ENCODE data around the gene FAM120A. TPM values are rescaled to one million over a fixed set of nuclear protein-coding genes. Genes with fewer than 3 reads are reported as not detected.
A peak's percentile ranks its signal among the peaks of the same experiment; 100 is the strongest.

FAM120A gene
- total and polyA plus RNA-seq, 2 of the 13 experiments (the other 11 are each of a cell fraction or from before 2014, with no cell fraction given) = 41.3 to 44.4 TPM

GRCh38 chr9:93453047-93453914, 1.8 kb downstream of the FAM120A start, which contains the start of gene FAM120AOS (continued):
- TF ChIP-seq YEATS2 (CRISPR knock-in tag; IDR thresholded peaks at IDR 0.05; ENCODE audit: borderline replicate concordance) = peak; percentile 47; the same call in 1 of the 2 replicates
- TF ChIP-seq JUN (CRISPR knock-in tag; IDR thresholded peaks at IDR 0.05) = 0 out of 2 replicates have a peak, but pooled peaks have one; percentile 15
- peak; percentile 54; the same call in 1 of the 2 replicates for TF ChIP-seq MAX (IDR thresholded peaks at IDR 0.05)
- no peak for TF ChIP-seq TRAFD1 (CRISPR knock-in tag; IDR thresholded peaks at IDR 0.05; ENCODE audit: borderline replicate concordance)
- peak; percentile 30 for TF ChIP-seq ZNF781 (CRISPR knock-in tag; IDR thresholded peaks at IDR 0.05; ENCODE audit: borderline replicate concordance, not compliant biosample characterization)
- no peak for TF ChIP-seq ZIK1 (CRISPR knock-in tag; IDR thresholded peaks at IDR 0.05; ENCODE audit: borderline replicate concordance, low read depth)
- peak; percentile 11; the same call in 1 of the 2 replicates for TF ChIP-seq POGZ (CRISPR knock-in tag; IDR thresholded peaks at IDR 0.05)
- TF ChIP-seq NFYC (CRISPR knock-in tag; IDR thresholded peaks at IDR 0.05) = peak; percentile 95
- peak; percentile 64 for TF ChIP-seq POLR2G (IDR thresholded peaks at IDR 0.05; ENCODE audit: low read depth, low read length)
- TF ChIP-seq GATAD1 (CRISPR knock-in tag; IDR thresholded peaks at IDR 0.05) = peak; percentile 77
- TF ChIP-seq U2AF1 (optimal IDR thresholded peaks at IDR 0.05; ENCODE audit: low read depth, low read length) = no peak
- peak; percentile 21 for TF ChIP-seq ZFX (CRISPR knock-in tag; IDR thresholded peaks at IDR 0.05; ENCODE audit: low read depth)
- peak; percentile 34; the same call in 1 of the 2 replicates for TF ChIP-seq ZNF501 (CRISPR knock-in tag; IDR thresholded peaks at IDR 0.05)
- TF ChIP-seq CREM (IDR thresholded peaks at IDR 0.05) = peak; percentile 74
- no peak for TF ChIP-seq CREM (CRISPR knock-in tag; IDR thresholded peaks at IDR 0.05)
- TF ChIP-seq TFAP4 (IDR thresholded peaks at IDR 0.05; ENCODE audit: borderline replicate concordance, low read depth) = peak; percentile 54; the same call in 1 of the 2 replicates
- TF ChIP-seq PHF8 (CRISPR knock-in tag; IDR thresholded peaks at IDR 0.05) = 0 out of 2 replicates have a peak, but pooled peaks have one; percentile 16
- peak; percentile 69; the same call in 1 of the 2 replicates for TF ChIP-seq HOXA3 (CRISPR knock-in tag; IDR thresholded peaks at IDR 0.05)
- TF ChIP-seq HNRNPLL (IDR thresholded peaks at IDR 0.05; ENCODE audit: low read depth, low read length, poor library complexity, severe bottlenecking) = peak; percentile 42
- TF ChIP-seq NFE2L2 (IDR thresholded peaks at IDR 0.05; ENCODE audit: low read length) = no peak
- peak; percentile 49 for TF ChIP-seq ZNF687 (CRISPR knock-in tag; IDR thresholded peaks at IDR 0.05)

Measured in HepG2 (cell line).